HG02798 (cell line): ENCODE data around the gene TRAPPC5.
A peak's percentile ranks its signal among the peaks of the same experiment; 100 is the strongest.

Experiments used
- ATAC-seq: cut with Tn5 transposase; IDR thresholded peaks from one replicate; pipeline ENCODE4 v1.9.1; 2021; ENCODE audit warnings: mild to moderate bottlenecking; ENCODE audit not compliant: unreplicated experiment, poor library complexity

Gene TRAPPC5

GRCh38 chr19:7645163-7645562, 35.5 kb upstream of the TRAPPC5 start:
- no peak for ATAC-seq

DNA sequence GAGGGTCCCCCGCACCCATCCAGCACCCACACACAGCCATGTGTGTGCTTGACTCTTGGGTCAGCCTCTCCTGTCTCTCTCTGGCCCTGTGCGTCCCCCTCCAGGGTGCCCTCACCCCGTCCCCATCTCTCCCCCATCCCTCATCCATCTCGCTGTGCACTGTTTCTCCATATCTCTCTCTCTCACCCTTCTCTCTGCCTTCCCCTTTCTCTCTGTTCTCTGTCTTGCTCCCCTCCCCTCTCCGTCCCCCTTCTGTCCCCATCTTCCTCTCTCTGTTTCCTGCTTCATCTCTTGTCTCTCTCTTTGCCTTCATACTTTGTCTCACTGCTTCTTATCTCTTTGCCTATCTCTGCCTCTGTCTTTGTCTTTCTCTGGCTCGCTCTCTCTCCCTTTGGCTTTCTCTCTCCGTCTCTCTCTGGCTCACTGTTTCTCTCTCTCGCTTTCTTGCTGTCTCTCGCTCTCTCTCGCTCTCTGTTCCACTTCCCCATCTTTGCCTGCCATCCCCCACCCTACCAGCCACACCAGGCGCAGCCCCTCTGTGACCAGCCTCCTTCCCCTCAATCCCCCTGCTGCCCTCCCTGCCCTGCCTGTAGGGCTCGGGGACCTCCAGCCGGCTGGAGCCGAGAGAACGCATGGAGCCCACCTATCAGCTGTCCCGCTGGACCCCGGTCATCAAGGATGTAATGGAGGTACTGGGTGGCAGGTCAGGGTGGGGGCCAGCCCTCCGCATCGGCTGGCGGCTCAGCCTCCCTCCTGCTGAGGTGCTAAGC, 34.8 kb upstream of the TRAPPC5 start:
- no peak for ATAC-seq

DNA sequence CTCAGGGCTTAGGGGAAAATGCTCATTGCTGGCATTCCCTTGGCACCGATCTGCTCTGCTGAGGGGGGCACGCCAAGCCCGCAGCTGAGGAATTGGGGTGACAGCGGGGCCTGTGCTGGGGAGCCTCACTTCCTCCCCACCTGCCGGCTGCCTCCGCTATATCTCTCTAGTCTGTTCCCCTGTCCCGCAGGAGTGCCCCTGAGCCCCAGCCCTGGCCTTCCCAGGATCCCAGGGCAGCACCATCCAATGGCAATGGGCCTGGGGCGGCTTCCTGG, 34.3 kb upstream of the TRAPPC5 start:
- no peak for ATAC-seq

- no peak for ATAC-seq
Measured at GRCh38 chr19:7647156-7647555, 33.5 kb upstream of the TRAPPC5 start.

- ATAC-seq, result no peak
Measured at GRCh38 chr19:7648265-7649014, 32.2 kb upstream of the TRAPPC5 start.

- ATAC-seq, result no peak
Measured at GRCh38 chr19:7650148-7650547, 30.5 kb upstream of the TRAPPC5 start.

DNA sequence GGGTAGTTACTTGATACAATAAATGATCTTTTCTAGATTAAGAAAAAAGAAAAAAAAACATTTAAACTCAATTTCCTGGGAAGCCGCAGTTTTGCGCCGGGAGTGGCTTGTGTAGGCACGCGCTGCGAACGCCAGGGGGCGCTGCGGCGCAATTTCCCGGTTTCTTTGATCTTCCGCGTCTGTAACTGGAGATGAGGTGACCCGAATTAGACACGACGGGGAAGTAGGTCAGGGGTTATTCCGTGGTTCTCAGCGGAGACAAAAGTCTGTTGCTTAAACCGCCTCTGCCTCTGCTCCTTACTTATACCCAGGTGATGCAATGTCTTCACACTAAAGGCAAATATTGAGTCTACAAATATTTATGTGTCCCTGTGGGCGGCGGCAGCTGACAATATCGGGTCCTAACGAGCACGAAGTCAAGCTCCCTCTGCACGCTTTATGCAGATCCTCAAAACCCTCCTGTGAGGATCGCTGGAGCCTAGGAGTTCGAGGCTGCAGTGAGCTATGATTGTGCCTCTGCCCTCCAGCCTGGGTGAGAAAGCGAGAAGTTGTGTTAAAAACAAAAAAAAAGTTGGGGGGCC, 28.5 kb upstream of the TRAPPC5 start:
- ATAC-seq, result peak; percentile 55

DNA sequence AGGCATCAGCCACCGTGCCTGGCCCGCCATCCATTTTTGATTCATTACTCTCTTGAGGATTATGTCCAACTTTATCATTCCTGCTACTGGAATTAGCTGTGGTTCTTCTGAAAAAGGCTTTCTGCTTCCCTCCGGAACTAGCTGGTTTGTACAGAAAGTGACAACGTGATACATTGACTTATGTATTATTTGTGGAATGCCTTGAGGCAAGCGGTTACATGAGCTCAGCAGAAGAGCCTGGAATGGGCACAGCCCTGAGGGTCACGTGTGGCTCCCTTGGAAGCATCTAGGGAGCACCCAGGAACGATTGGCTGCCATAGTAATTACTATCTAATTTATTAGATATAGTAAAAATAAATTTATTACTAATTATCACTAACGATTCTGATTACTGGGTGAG, 26.2 kb upstream of the TRAPPC5 start:
- ATAC-seq, result no peak

DNA sequence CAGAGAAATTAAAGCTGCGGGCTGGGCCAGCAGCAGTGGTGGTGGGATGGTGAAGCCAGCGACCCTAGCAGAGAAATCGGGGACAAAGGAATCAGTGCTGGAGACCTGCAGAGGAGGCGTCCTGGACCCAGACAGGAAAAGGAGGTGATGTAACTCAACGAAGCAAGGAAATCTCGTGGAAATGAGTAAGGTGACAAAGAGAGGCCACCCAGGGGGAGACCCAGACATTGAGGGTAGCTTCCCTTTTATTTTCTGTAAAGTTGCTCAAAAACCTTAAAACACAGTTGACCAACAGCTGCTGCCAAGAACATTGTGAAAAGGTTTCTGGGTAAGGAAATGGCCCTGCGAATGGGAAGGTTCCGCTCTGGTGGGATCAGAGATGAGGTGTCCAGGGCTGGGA, 25.1 kb upstream of the TRAPPC5 start:
- ATAC-seq, result no peak

- ATAC-seq, result no peak
Measured at GRCh38 chr19:7657131-7657751, 23.4 kb upstream of the TRAPPC5 start.

- ATAC-seq, result peak; percentile 75
Measured at GRCh38 chr19:7658219-7658686, 22.4 kb upstream of the TRAPPC5 start.

GRCh38 chr19:7661744-7662538, 18.7 kb upstream of the TRAPPC5 start:
- ATAC-seq, result no peak

- no peak for ATAC-seq
Measured at GRCh38 chr19:7662657-7663056, 18.0 kb upstream of the TRAPPC5 start.

DNA sequence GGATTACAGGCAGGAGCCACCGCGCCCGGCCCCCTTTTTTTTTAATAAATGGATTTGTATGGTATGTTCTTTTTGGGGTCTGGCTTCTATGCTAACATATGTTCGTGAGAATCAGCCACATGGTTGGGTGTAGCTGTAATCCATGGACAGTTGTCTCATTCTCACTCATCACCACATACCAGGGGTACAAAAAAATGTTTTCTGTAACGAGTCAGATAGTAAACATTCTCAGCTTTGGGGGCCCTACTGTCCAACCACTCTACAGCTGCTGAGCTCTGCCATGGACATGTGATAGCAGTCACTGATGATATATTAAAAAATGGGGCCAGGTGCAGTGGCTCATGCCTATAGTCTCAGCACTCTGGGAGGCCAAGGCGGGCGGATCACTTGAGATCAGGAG, 16.9 kb upstream of the TRAPPC5 start:
- ATAC-seq, result no peak

DNA sequence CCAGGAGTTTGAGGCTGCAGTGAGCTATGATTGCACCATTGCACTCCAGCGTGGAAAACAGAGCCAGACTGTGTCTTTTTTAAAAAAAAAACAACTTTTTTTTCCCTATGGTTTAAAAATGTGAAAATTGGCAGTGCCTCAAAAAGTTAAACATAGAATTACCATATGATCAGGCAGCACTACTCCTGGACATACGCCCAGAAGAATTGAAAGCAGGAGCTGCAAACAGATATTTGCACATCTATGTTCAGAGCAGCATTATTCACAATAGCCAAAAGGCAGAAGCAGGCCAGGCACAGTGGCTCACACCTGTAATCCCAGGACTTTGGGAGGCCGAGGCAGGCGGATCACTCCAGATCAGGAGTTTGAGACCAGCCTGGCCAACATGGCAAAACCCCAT, 15.6 kb upstream of the TRAPPC5 start:
- ATAC-seq, result no peak

GRCh38 chr19:7668842-7669241, 11.8 kb upstream of the TRAPPC5 start, which contains the start of gene RETN:
TSS of gene RETN (plus strand) at chr19:7669049. CDS start at chr19:7669327, 278 bp downstream.
- ATAC-seq, result no peak

GRCh38 chr19:7669641-7670040, 11.0 kb upstream of the TRAPPC5 start:
- no peak for ATAC-seq

DNA sequence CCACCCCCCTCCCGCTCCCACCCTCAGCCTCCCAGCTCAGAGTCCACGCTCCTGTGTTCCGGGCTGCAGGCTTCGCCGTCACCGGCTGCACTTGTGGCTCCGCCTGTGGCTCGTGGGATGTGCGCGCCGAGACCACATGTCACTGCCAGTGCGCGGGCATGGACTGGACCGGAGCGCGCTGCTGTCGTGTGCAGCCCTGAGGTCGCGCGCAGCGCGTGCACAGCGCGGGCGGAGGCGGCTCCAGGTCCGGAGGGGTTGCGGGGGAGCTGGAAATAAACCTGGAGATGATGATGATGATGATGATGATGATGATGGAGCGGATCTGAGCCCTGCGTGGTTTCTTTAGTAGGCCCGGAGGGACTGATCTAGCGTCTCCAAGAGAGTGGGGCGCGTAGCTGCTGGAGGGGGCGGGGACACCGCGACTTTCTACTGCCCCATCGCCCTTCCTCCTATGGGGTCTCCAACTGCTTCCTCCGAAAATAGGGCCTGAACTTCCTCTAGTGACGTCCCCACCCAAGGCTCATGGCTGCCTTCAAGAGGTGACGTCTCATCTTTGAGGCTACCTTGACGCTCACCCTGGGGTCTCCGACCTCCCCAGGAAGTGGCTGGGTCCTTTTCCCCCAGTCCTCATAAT, 10.4 kb upstream of the TRAPPC5 start:
- ATAC-seq, result no peak

DNA sequence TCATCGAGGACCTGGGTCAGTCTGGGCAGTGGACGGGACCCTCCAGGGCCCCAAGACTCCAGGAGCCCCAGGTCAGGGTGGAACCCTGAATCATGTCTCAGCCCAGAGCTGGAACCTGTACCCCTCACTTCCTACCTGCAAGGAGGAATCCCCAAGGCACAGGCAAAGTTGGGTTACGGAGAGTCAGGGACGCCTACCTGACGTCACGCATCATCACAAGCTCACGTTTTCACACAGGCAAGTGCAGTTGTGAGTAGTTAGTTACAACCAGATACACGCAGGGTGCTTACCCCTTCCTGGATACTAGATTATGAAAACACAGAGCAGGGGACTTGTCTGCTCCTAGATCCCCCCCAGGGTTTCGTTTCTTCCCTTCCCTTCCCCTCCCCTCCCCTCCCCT, 9.8 kb upstream of the TRAPPC5 start:
- no peak for ATAC-seq

DNA sequence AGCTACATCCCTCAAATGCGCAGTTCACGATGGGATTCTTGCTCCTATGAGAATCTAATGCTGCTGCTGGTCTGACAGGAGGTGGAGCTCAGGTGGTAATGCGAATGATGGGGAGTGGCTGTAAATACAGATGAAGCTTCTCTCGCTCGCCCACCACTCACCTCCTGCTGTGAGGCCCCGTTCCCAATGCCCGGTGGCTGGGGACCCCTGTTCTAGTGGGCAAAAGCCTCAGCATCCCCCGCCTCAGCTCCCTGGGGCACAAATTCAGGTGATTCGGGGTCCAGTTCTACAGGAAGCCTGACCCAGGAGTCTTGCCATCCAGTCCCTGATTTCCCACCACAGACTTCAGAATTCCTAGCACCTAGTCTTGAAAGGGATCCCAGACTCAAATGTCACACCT, 8.1 kb upstream of the TRAPPC5 start:
- no peak for ATAC-seq
